NCI-H2081 treated with DMSO at 0.1 percent for 48 hours (cell line): ENCODE measurements around the gene TDRD1.
A peak's percentile ranks its signal among the peaks of the same experiment; 100 is the strongest.

Source experiments
- DNase-seq: peaks from one replicate; lab custom pipeline; 2025; lab: John Stamatoyannopoulos, UW

TDRD1 gene

DNA sequence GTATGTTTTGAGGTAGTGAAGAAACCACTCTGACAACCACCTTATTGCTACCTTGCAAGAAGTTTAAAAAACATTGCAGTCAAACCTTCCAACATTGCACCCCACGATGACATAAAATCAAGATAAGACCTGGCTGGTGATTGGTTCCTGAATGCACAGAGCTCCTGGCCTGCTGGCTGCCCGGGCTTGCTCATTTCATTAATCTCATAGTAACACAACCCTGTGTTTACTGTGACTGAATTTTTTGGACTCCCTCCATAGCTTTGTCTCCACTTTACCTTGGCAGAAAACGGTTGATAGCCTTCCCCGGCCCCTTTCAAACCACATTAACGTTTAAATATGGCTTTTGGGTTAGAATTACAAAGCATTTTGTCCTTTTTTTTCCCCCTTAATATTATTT, 87.4 kb downstream of the TDRD1 start:
- DNase-seq = peak; percentile 58

DNA sequence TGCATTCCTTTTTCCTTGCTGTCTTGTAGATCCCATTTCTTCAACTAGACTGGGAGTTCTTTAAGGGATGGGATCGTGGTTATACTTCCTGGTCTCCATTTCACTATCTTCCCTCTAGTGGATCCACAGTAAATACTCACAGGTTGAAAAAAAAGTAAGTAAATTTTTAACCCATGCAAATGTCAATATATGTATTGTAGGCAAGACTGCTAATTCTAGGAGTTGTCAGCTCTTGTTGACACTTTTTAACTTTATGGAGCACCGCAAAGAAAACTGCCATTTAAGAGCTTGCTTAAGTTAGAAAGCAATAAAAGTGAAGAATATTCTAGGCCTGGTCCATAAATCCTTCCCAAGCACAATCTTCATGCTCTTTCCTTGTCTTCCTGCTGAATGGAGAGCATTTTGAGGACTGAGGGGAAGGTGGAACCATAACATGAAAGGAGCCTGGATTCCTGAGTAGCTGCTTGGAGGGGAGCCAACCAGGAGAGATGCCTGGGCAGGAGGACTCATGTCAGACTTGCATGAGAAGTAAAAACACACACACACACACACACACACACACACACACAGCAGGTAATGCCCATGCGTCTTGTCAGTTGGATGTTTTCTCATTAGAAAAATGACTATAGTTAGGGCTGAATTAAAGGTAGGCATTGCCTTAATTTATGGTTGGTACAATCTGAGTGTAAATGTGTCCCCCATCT, 92.1 kb downstream of the TDRD1 start:
- no peak for DNase-seq

DNA sequence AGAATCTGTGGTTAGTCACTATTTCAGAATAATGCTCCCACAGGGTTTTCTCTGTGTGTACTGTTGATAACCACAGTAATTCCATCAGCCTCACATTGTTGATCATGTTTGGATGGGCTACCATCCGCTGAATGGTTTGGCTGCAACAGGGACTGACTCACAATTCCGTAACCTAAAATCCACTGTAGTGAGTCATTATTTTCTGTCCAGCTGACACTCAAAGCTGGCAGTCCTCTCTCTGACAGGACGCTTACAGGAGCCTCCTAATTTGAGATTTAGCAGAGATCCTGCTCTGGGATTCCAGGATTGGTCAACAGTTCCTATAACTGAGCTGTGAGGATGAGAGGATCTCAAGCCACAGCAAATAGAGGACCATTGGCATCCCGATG, 92.6 kb downstream of the TDRD1 start:
- DNase-seq = no peak

DNA sequence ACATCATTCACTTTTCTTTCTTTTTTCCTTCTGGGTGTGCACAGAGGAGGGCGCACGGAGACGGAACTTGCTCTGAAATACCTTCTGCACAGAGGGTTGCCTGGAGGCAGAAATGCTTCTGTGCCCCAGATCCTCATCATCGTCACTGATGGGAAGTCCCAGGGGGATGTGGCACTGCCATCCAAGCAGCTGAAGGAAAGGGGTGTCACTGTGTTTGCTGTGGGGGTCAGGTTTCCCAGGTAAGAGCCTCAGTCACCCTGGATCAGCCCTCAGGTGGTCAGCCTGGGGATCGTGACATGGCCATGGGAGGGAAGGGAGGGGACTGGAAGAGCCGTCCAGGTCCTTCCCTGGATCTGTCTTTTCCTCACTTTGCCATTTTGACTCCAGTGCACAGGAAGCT, 93.5 kb downstream of the TDRD1 start:
- DNase-seq = no peak

DNA sequence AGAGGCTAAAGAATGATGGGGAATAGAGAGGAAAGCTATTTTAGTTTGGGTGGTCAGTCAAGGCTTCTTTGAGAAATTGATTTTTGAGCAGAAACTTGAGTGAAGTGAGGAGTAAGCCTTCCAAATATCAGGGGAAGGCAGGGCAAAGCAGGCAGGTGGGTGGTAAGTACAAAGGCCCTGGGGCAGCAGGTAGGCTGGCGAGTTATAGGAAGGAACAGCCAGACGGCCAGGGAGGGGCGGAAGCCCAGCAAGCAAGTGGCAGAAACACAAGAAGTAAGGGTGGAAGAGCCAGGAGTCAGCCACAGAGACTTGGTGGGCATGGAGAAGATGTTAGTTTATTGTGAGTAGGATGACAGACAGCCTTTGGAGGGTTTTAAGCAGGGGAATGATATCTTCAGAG, 94.8 kb downstream of the TDRD1 start:
- no peak for DNase-seq

DNA sequence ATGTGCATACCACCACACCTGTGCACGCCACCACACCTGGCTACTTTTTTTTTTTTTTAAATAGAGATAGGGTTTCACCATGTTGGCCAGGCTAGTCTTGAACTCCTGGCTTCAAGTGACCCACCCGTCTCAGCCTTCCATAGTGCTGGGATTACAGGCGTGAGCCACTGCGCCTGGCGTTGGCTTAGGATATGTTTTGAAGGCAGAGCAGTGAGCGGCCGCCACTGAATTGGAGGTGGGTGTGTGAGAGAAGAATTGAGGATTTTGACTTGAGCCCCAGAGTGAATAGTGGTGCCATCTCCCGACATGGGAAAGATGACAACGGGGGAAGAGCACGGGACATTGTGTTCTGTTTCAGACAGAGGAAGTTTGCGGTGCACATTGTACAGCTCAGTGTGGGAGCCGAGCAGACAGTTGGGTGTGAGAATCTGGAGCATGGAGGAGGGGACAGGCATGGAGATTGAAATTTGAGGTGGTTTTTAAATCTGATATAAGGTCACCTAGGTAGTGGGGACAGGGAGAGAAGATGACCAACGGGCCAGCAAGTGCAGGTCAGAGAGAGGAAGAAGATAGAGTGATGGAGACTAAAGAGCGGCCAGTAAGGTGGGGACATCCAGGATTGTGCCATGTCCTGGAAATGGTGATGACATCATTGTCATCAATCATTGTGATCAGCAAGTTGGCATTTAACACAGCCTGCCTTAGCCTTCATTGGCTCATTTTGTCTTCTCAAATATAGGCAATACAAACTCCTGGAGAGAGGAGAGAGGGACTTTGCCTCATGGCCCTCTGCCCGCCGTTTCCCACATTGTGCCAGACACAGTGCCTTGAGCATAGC, 95.7 kb downstream of the TDRD1 start:
- DNase-seq = no peak

DNA sequence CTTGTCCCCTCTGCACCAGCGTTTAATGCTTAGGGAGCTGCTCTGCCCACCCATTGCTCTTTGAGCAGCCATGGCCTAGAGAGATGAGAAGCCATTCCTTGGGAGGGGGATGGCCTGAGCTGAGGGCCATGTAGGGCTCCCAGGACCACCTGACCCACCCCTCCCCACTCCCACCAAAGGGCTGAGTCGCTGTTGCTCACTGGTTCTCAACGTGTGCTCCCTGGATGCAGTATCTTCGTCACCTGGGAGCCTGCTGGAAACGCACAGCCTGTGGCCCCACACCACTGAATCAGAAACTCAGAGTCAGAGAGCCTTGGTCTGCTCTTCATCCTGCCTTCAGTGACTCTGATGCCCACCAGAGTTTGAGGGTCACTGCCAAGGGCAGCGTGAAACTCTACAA, 96.9 kb downstream of the TDRD1 start:
- no peak for DNase-seq

DNA sequence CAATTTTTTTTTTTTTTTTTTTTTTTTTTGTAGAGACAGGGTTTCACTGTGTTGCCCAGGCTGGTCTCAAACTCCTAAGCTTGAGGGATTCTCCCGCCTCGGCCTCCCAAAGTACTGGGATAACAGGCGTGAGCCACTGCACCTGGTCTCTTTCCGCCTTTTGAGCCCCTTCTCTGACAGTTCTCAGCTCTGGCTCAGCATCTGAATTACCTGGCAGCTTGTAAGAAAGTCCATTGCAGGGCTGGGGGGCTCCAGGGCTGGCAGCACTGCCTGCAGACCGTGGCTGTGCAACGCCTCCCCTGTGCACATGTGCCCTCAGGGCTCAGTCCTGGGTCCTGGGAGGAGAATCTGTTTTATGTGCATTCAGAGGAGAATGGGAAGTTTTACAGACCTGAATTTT, 97.5 kb downstream of the TDRD1 start:
- no peak for DNase-seq

DNA sequence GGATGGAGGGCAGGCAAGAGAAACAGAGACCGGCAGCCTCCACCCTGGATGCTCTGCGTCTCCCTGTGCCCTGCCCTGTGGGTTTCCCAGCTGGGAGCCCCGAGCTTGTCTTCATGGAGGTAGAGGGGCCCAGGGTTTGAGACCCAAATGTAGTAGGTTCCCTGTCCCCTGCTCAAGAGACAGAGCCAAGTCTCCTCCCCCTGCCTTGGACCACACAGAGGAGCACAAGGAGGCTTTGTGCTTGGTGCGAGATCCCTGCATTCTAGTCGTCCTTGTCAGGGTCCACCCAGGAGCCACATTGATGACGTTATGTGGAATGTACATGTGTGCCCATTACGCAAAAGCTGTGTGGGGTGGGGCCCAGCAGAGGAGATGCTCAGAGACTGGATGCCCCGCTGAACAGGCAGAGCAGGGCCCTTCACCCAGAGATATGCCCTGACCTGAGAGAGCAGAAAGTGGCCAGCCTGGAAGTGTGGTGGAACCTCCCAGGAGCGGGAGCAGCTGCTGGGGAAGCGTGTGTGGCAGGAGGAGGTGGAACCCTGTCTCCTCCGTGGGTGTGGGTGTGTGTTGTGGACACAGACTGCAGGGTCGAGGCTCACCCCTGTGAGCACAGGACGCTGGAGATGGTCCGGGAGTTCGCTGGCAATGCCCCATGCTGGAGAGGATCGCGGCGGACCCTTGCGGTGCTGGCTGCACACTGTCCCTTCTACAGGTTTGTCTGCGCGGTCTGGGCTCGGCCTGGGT, 99.2 kb downstream of the TDRD1 start:
- DNase-seq = no peak

DNA sequence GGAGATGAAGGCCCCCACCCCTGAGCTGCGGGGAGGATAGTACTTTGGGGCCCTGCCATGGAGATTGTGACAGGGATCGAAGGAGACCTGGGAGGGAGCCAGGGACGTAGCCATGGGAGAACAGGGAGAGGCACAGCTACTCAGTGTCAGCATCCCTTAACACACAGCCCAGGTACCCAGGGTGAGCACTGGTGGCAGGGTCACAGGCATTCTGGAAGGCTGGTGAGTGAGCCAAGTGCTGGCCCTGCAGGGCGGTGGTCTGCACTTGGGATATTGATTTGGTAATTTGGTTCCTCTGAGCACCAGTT, 99.7 kb downstream of the TDRD1 start:
- no peak for DNase-seq

DNA sequence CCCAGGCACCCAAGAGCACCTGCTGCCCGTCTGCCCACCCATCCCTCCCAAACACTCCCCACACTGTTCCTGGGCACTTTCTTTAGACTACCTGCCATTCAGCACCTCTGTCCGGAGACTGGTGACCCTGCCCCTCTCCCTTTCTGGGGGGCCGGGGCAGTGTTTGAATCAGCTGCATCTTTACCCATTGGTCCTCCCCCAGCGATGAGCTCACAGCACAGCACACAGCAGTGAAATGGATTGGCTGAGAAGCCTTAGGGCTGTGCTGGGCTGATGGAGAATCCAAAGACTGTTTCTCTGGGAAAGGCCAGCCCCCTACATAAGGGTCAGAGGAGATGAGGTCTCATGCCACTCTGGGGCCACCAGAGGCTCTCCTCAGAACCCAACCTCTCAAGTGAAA, 100.1 kb downstream of the TDRD1 start:
- DNase-seq = no peak

DNA sequence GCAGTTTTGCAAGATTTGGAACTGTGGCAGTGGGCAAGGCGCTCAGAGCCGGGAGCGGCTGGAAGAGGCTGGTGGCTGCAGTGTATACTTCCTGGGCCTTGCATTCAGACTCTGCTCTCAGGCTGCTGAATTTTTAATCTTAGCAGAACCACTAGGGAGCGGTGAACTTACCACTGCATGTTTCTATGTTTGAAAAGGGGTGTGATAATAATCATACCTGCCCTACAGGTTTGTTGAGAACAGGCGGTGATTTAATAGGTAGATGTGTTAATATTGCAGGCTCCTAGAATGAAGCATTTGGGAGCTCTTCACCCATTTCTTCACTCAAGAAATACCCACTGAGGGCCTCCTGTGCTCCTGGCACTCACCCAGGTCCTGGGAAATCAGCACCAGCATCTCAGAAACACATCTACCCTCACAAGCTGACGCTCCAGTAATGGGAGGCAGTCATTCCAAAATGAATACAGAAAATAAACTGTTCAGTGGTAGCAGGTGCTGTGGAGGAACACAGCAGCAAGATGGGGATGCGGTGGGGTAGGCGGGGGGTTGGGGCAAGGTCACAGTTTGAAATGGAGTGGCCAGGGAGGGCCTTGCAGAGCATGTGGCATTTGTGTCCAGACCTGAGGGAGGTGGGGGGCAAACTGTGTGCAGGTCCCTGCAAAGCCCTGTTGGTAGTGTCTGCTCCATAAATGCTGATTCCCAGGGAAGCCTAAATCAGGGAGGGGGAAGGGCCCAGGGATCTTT, 100.9 kb downstream of the TDRD1 start:
- no peak for DNase-seq

DNA sequence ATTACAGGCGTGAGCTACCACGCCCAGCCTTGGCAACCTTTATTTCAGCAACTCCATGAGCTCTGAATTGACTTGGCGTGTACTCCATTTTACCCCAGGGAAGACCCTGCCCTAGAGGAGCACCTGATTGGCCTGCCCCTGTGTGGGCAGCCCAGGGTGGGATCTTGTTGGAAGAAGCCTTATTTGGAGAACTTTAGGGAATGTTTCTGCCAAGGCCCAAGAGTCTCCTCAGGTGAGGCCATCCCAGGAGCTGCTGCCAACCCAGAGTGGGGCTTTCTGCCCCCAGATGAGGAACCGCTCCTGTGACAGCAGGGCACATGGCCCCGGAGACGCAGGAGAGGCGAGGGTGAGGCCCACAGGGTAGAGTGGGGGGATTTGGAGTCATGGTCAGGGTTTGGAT, 101.9 kb downstream of the TDRD1 start:
- no peak for DNase-seq

DNA sequence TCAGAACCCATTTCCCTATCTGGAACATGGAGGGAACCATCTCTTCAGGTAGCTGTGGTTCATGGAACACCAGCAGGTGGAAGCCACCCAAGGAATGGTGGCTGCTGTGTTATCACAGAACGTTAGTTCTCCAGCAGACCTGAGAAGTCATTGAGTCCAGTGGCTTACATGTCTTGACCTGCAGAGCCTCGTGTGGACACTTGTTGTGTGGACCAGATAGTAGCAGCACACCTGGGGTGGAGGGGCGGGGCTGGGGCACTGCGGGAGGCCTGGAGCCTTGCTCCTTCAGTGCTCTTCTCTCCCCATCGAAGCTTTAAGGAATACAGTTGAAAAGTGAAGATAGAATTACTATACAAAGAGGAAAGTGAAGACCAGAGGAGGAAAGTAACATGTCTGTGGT, 102.3 kb downstream of the TDRD1 start:
- DNase-seq = no peak
